GM06990 (cell line): ENCODE results near the gene MYO5A.

Experiments
- DNase-seq: peaks from one replicate; pipeline ENCODE4 v3.0.0-alpha.2; 2011; ENCODE audit not compliant: insufficient read length; ENCODE audit errors: extremely low read depth
- H3K27me3 ChIP-seq: replicated peaks from 2 replicates; pipeline ENCODE4 v1.6.0; 2011; ENCODE audit warnings: low read length; ENCODE audit not compliant: control insufficient read depth, insufficient read depth
- H3K36me3 ChIP-seq: 2 replicates; pipeline ENCODE4 v1.5.1; 2011; ENCODE audit warnings: low read length; ENCODE audit not compliant: control insufficient read depth, insufficient read depth
- H3K4me3 ChIP-seq: replicated peaks from 2 replicates; pipeline ENCODE4 v1.5.1; 2011; ENCODE audit warnings: low read depth, mild to moderate bottlenecking, control low read depth, low read length
- CTCF ChIP-seq: IDR thresholded peaks from 2 replicates; pipeline ENCODE4 v1.5.1; 2011; ENCODE audit warnings: low read length, control low read depth, mild to moderate bottlenecking, inconsistent platforms; ENCODE audit not compliant: insufficient read depth, poor library complexity, severe bottlenecking

The MYO5A gene

GRCh38 chr15:52523192-52523591 is 5.5 kb downstream of the MYO5A start:
- DNase-seq: no peak
- no peaks in the 10 kb centered on the region for H3K36me3 ChIP-seq
- no peak overlapping the region for H3K4me3 ChIP-seq
- TF ChIP-seq CTCF: no peak
- no peaks in the 10 kb centered on the region for H3K27me3 ChIP-seq

GRCh38 chr15:52521682-52522081 is 7.0 kb downstream of the MYO5A start:
- Histone ChIP-seq H3K4me3 (no peak overlapping the region), H3K27me3 (no peaks in the 10 kb centered on the region), H3K36me3 (no peaks in the 10 kb centered on the region)
- DNase-seq: no peak
- no peak for TF ChIP-seq CTCF

- DNase-seq: no peak
- no peaks in the 10 kb centered on the region for H3K27me3 ChIP-seq
- H3K4me3 ChIP-seq: no peak overlapping the region
- no peak for TF ChIP-seq CTCF
- H3K36me3 ChIP-seq: no peaks in the 10 kb centered on the region
These were observed 8.3 kb downstream of the MYO5A start for GRCh38 chr15:52520421-52520820.

- no peaks in the 10 kb centered on the region for H3K27me3 ChIP-seq
- DNase-seq: no peak
- TF ChIP-seq CTCF: no peak
- no peak overlapping the region for H3K4me3 ChIP-seq
- no peaks in the 10 kb centered on the region for H3K36me3 ChIP-seq
These were observed 10.0 kb downstream of the MYO5A start for GRCh38 chr15:52518487-52519371.

GRCh38 chr15:52517014-52517413 is 11.7 kb downstream of the MYO5A start:
- no peak for TF ChIP-seq CTCF
- DNase-seq: no peak
- Histone ChIP-seq H3K4me3 (no peak overlapping the region), H3K27me3 (no peaks in the 10 kb centered on the region), H3K36me3 (no peaks in the 10 kb centered on the region)
